H9 (cell line): Measurements from ENCODE around the gene CYP27B1. TPM values are rescaled to one million over a fixed set of nuclear protein-coding genes. Genes with fewer than 3 reads are reported as not detected.

Source experiments
- DNase-seq: peaks from one replicate; pipeline ENCODE4 v3.0.0-alpha.2; 2017
- H2AFZ ChIP-seq: one replicate; pipeline ENCODE4 v1.6.1; 2013; ENCODE audit warnings: mild to moderate bottlenecking, low read length, control low read depth, moderate library complexity
- H2AK5ac ChIP-seq: 2 replicates; pipeline ENCODE4 v1.6.1; 2013; ENCODE audit warnings: low read length, control low read depth, mixed read lengths; ENCODE audit not compliant: insufficient read length
- H2BK120ac ChIP-seq: one replicate; pipeline ENCODE4 v1.6.1; 2013; ENCODE audit warnings: low read depth, mild to moderate bottlenecking, low read length, control low read depth, inconsistent platforms; ENCODE audit not compliant: poor library complexity, severe bottlenecking
- H2BK12ac ChIP-seq: 2 replicates; pipeline ENCODE4 v1.6.1; 2013; ENCODE audit warnings: low read length, control low read depth, mixed read lengths, low read depth; ENCODE audit not compliant: insufficient read length
- H2BK15ac ChIP-seq: 2 replicates; pipeline ENCODE4 v1.6.1; 2013; ENCODE audit warnings: low read depth, low read length, control low read depth
- H2BK20ac ChIP-seq: one replicate; pipeline ENCODE4 v1.6.1; 2013; ENCODE audit warnings: low read depth, mild to moderate bottlenecking, low read length, control low read depth, inconsistent platforms; ENCODE audit not compliant: poor library complexity, severe bottlenecking
- H2BK5ac ChIP-seq: 2 replicates; pipeline ENCODE4 v1.6.1; 2013; ENCODE audit warnings: low read length, control low read depth, mixed read lengths; ENCODE audit not compliant: insufficient read length
- H3K14ac ChIP-seq: 2 replicates; pipeline ENCODE4 v1.6.1; 2013; ENCODE audit warnings: low read length, control low read depth; ENCODE audit not compliant: insufficient read depth
- H3K18ac ChIP-seq: 2 replicates; pipeline ENCODE4 v1.6.1; 2013; ENCODE audit warnings: low read depth, mild to moderate bottlenecking, mixed read lengths, low read length, control low read depth; ENCODE audit not compliant: insufficient read length
- H3K23ac ChIP-seq: 2 replicates; pipeline ENCODE4 v1.6.1; 2013; ENCODE audit warnings: low read length, control low read depth, mixed read lengths, low read depth; ENCODE audit not compliant: insufficient read length
- H3K23me2 ChIP-seq: 2 replicates; pipeline ENCODE4 v1.6.1; 2013; ENCODE audit warnings: low read depth, mild to moderate bottlenecking, mixed read lengths, low read length, control low read depth; ENCODE audit not compliant: insufficient read length, poor library complexity, severe bottlenecking
- H3K27ac ChIP-seq: 2 replicates; pipeline ENCODE4 v1.5.1; 2013; ENCODE audit warnings: low read length, control low read depth, mixed read lengths, low read depth; ENCODE audit not compliant: insufficient read length
- H3K27me3 ChIP-seq: 2 replicates; pipeline ENCODE4 v1.6.1; 2013; ENCODE audit warnings: low read length, control low read depth, inconsistent platforms; ENCODE audit not compliant: insufficient read depth
- H3K4ac ChIP-seq: 2 replicates; pipeline ENCODE4 v1.6.1; 2013; ENCODE audit warnings: low read depth, mild to moderate bottlenecking, control low read depth, inconsistent platforms, low read length, moderate library complexity
- H3K4me1 ChIP-seq: 2 replicates; pipeline ENCODE4 v1.6.1; 2013; ENCODE audit warnings: low read length, control low read depth, inconsistent platforms; ENCODE audit not compliant: insufficient read depth
- H3K4me2 ChIP-seq: 2 replicates; pipeline ENCODE4 v1.6.1; 2013; ENCODE audit warnings: low read length, control low read depth, mixed read lengths; ENCODE audit not compliant: insufficient read length, insufficient read depth
- H3K56ac ChIP-seq: 2 replicates; pipeline ENCODE4 v1.6.1; 2013; ENCODE audit warnings: low read depth, mild to moderate bottlenecking, mixed read lengths, low read length, control low read depth; ENCODE audit not compliant: insufficient read length
- H3K79me1 ChIP-seq: 2 replicates; pipeline ENCODE4 v1.6.1; 2013; ENCODE audit warnings: low read depth, mild to moderate bottlenecking, moderate library complexity, low read length, control low read depth, inconsistent platforms; ENCODE audit not compliant: insufficient read depth, poor library complexity, severe bottlenecking
- H3K79me2 ChIP-seq: 2 replicates; pipeline ENCODE4 v1.6.1; 2013; ENCODE audit warnings: low read length, control low read depth, inconsistent platforms; ENCODE audit not compliant: insufficient read depth
- H3K9ac ChIP-seq: 2 replicates; pipeline ENCODE4 v1.6.1; 2013; ENCODE audit warnings: low read length, control low read depth, mixed read lengths; ENCODE audit not compliant: insufficient read length; ENCODE audit errors: extremely low read depth
- H3K9me3 ChIP-seq: one replicate; pipeline ENCODE4 v1.6.1; 2013; ENCODE audit warnings: low read depth, low read length, inconsistent platforms; ENCODE audit not compliant: control insufficient read depth
- H3T11ph ChIP-seq: one replicate; pipeline ENCODE4 v1.6.1; 2013; ENCODE audit warnings: mild to moderate bottlenecking, low read length, control low read depth, inconsistent platforms
- H4K20me1 ChIP-seq: one replicate; pipeline ENCODE4 v1.6.1; 2013; ENCODE audit not compliant: control insufficient read depth, insufficient read length, insufficient read depth
- H4K5ac ChIP-seq: 2 replicates; pipeline ENCODE4 v1.6.1; 2013; ENCODE audit warnings: low read depth, mild to moderate bottlenecking, mixed read lengths, low read length, control low read depth; ENCODE audit not compliant: insufficient read length
- H4K8ac ChIP-seq: replicated peaks from 2 replicates; pipeline ENCODE4 v1.6.1; 2013; ENCODE audit warnings: low read length, control low read depth, mixed read lengths, low read depth; ENCODE audit not compliant: insufficient read length
- H4K91ac ChIP-seq: 2 replicates; pipeline ENCODE4 v1.6.1; 2013; ENCODE audit warnings: low read depth, mild to moderate bottlenecking, moderate library complexity, mixed read lengths, low read length, control low read depth; ENCODE audit not compliant: insufficient read length
- H3K27ac Mint-ChIP-seq, 3 experiments: 2 replicates in 2 of 3; 3 replicates in 1 of 3; pipeline ENCODE4 v1.8.0; 2020 to 2021; ENCODE audit warnings: mixed read lengths in 3 of 3, mild to moderate bottlenecking in 1 of 3, moderate library complexity in 1 of 3
- H3K27me3 Mint-ChIP-seq: 2 replicates; pipeline ENCODE4 v1.8.0; 2021; ENCODE audit warnings: low read depth, mild to moderate bottlenecking, moderate library complexity, mixed read lengths
- H3K36me3 Mint-ChIP-seq, 3 experiments: 2 replicates in 2 of 3; 3 replicates in 1 of 3; pipeline ENCODE4 v1.8.0; 2020 to 2021; ENCODE audit warnings: low read depth in 3 of 3, mixed read lengths in 3 of 3; ENCODE audit not compliant: insufficient read depth in 1 of 3
- H3K4me1 Mint-ChIP-seq, 2 experiments: 2 replicates each; pipeline ENCODE4 v1.8.0; 2020; ENCODE audit warnings: mixed read lengths in 2 of 2
- H3K4me3 Mint-ChIP-seq, 2 experiments: 2 replicates in 1 of 2; 3 replicates in 1 of 2; pipeline ENCODE4 v1.8.0; 2020 to 2021; ENCODE audit warnings: mild to moderate bottlenecking in 2 of 2, mixed read lengths in 2 of 2, moderate library complexity in 1 of 2
- H3K9me3 Mint-ChIP-seq, 2 experiments: 2 replicates in 1 of 2; 3 replicates in 1 of 2; pipeline ENCODE4 v1.8.0; 2020; ENCODE audit warnings: mild to moderate bottlenecking in 2 of 2, mixed read lengths in 2 of 2, moderate library complexity in 1 of 2
- WGBS: extraction: QIAGEN DNeasy Blood & Tissue Kit; methylation state at CpG from one replicate; pipeline ENCODE4 v1.1.7; 2013; ENCODE audit warnings: missing lambda C conversion rate, low lambda C conversion rate, mixed read lengths; ENCODE audit not compliant: insufficient read length; ENCODE audit errors: extremely low coverage; 5-methylcytosine and 5-hydroxymethylcytosine counted together
- total RNA-seq: library from RNA; stranded (reverse); gene quantifications from 2 replicates; pipeline ENCODE4 v1.2.1, GENCODE V29; 2021
- TF ChIP-seq, protein P1 (sequence below): fragments of 200-600 bp; sonication (generic); conservative IDR thresholded peaks from 3 replicates; pipeline ENCODE4 v1.8.0; 2021; ENCODE audit warnings: antibody characterized with exemption, mild to moderate bottlenecking

Gene CYP27B1
- total RNA-seq, 1 experiment from 2014 or later, result 6.1 TPM

DNA sequence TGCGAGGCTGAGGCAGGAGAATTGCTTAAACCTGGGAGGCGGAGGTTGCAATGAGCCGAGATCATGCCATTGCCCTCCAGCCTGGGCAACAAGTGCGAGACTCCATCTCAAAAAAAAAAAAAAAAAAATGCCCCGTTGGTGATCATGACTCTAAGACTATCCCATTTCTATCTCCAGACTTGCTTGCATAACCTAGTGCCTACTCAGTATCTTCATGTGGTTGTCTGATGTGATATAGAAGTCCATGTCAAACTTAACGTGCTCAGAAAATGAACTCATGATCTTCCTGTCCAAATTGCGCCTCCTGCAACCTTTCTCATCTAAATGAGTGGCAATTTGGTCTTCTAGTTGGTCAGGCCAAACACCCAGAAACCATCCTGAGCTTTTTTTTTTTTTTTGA is 11.0 kb upstream of the CYP27B1 start:
- Histone ChIP-seq H3K27ac (no peak overlapping the region), H3K9ac (no peak overlapping the region), H4K5ac (no peak overlapping the region), H3T11ph (no peak overlapping the region), H3K4me2 (no peak overlapping the region), H4K20me1 (no peaks in the 10 kb centered on the region), H4K8ac (no peak overlapping the region), H3K23ac (no peak overlapping the region), H3K79me1 (no peaks in the 10 kb centered on the region), H3K79me2 (no peaks in the 10 kb centered on the region; the same call in 1 of the 2 replicates), H3K27me3 (no peaks in the 10 kb centered on the region), H3K9me3 (no peaks in the 10 kb centered on the region), H2BK15ac (no peak overlapping the region), H3K4ac (no peak overlapping the region), H4K91ac (no peak overlapping the region), H3K4me1 (no peaks in the 10 kb centered on the region), H3K14ac (no peak overlapping the region), H3K56ac (no peak overlapping the region), H2AK5ac (no peak overlapping the region), H2BK20ac (no peak overlapping the region), H3K23me2 (peaks cover 2% of the 10 kb centered on the region), H2BK120ac (no peak overlapping the region), H3K18ac (no peak overlapping the region), H2BK12ac (no peak overlapping the region), H2BK5ac (no peak overlapping the region), H2AFZ (no peak overlapping the region)
- Mint-ChIP-seq H3K4me3 (no peak overlapping the region), H3K36me3 (peaks cover 0 to 8% (median 2%) of the 10 kb centered on the region in 3 experiments; a peak in 4 of 7 replicates), H3K4me1 (peaks cover under 1 to 5% of the 10 kb centered on the region in 2 experiments; a peak in 3 of 4 replicates), H3K27me3 (peaks cover 5% of the 10 kb centered on the region; the same call in 1 of the 2 replicates), H3K27ac (no peak overlapping the region), H3K9me3 (peaks cover 0 to 2% of the 10 kb centered on the region in 2 experiments; a peak in 2 of 5 replicates)
- TF ChIP-seq, protein P1, sequence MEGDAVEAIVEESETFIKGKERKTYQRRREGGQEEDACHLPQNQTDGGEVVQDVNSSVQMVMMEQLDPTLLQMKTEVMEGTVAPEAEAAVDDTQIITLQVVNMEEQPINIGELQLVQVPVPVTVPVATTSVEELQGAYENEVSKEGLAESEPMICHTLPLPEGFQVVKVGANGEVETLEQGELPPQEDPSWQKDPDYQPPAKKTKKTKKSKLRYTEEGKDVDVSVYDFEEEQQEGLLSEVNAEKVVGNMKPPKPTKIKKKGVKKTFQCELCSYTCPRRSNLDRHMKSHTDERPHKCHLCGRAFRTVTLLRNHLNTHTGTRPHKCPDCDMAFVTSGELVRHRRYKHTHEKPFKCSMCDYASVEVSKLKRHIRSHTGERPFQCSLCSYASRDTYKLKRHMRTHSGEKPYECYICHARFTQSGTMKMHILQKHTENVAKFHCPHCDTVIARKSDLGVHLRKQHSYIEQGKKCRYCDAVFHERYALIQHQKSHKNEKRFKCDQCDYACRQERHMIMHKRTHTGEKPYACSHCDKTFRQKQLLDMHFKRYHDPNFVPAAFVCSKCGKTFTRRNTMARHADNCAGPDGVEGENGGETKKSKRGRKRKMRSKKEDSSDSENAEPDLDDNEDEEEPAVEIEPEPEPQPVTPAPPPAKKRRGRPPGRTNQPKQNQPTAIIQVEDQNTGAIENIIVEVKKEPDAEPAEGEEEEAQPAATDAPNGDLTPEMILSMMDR, result no peak
- no CpG with 5 or more reads among the region's 7 CpGs for WGBS
- no peak for DNase-seq
